ENCODE results near the gene ALDOB.

Gene ALDOB

GRCh38 chr9:101438523-101438922 is 2.9 kb upstream of the ALDOB start:
- H3K9me3 Mint-ChIP-seq = no peaks in the 10 kb centered on the region
- TF ChIP-seq CTCF (IDR thresholded peaks at IDR 0.05; ENCODE audit: unreplicated experiment in 3 of 3) = no peak

GRCh38 chr9:101437806-101438232 is 2.2 kb upstream of the ALDOB start:
- H3K36me3 Mint-ChIP-seq (ENCODE audit: low read depth) = no peaks in the 10 kb centered on the region
- no peaks in the 10 kb centered on the region for H3K9me3 Mint-ChIP-seq
- H3K27me3 Mint-ChIP-seq (ENCODE audit: low read depth) = no peaks in the 10 kb centered on the region
- no peak overlapping the region for H3K27ac Mint-ChIP-seq
- peaks cover under 1% of the 10 kb centered on the region for H3K4me1 Mint-ChIP-seq
- no peak for TF ChIP-seq CTCF (IDR thresholded peaks at IDR 0.05; ENCODE audit: unreplicated experiment in 3 of 3)
- no peak overlapping the region for H3K4me3 Mint-ChIP-seq

More at GRCh38 chr9:101438523-101438922, 2.9 kb upstream of the ALDOB start:
- Mint-ChIP-seq H3K27ac (no peak overlapping the region), H3K4me1 (peaks cover 7% of the 10 kb centered on the region), H3K36me3 (ENCODE audit: low read depth) (no peaks in the 10 kb centered on the region), H3K27me3 (ENCODE audit: low read depth) (no peaks in the 10 kb centered on the region), H3K4me3 (no peak overlapping the region)

GRCh38 chr9:101434998-101435397 is 576 bp downstream of the ALDOB start:
- TF ChIP-seq CTCF (IDR thresholded peaks at IDR 0.05; ENCODE audit: unreplicated experiment in 3 of 3) = no peak
- no peak overlapping the region for H3K4me3 Mint-ChIP-seq
- no peaks in the 10 kb centered on the region for H3K9me3 Mint-ChIP-seq
- no peaks in the 10 kb centered on the region for H3K4me1 Mint-ChIP-seq
- no peaks in the 10 kb centered on the region for H3K36me3 Mint-ChIP-seq (ENCODE audit: low read depth)
- H3K27me3 Mint-ChIP-seq (ENCODE audit: low read depth) = peaks cover 3% of the 10 kb centered on the region
- no peak overlapping the region for H3K27ac Mint-ChIP-seq

- Mint-ChIP-seq H3K9me3 (no peaks in the 10 kb centered on the region), H3K4me3 (no peak overlapping the region), H3K4me1 (no peaks in the 10 kb centered on the region), H3K36me3 (ENCODE audit: low read depth) (no peaks in the 10 kb centered on the region), H3K27me3 (ENCODE audit: low read depth) (peaks cover 3% of the 10 kb centered on the region), H3K27ac (peak overlapping the region in 1 of 3 experiments; percentile 64)
- no peak for TF ChIP-seq CTCF (IDR thresholded peaks at IDR 0.05; ENCODE audit: unreplicated experiment in 3 of 3)
These were observed 2.3 kb downstream of the ALDOB start for GRCh38 chr9:101433229-101433628.

- H3K36me3 Mint-ChIP-seq (ENCODE audit: low read depth) = no peaks in the 10 kb centered on the region
- no peak overlapping the region for H3K4me3 Mint-ChIP-seq
- no peaks in the 10 kb centered on the region for H3K4me1 Mint-ChIP-seq
- H3K9me3 Mint-ChIP-seq = no peaks in the 10 kb centered on the region
- no peak for TF ChIP-seq CTCF (IDR thresholded peaks at IDR 0.05; ENCODE audit: unreplicated experiment in 3 of 3)
- peak overlapping the region in 1 of 3 experiments; percentile 64 for H3K27ac Mint-ChIP-seq
- H3K27me3 Mint-ChIP-seq (ENCODE audit: low read depth) = peaks cover 3% of the 10 kb centered on the region
These were observed 2.8 kb downstream of the ALDOB start for GRCh38 chr9:101432740-101433139.

GRCh38 chr9:101432171-101432570 is 3.4 kb downstream of the ALDOB start:
- Mint-ChIP-seq H3K36me3 (ENCODE audit: low read depth) (no peaks in the 10 kb centered on the region), H3K27me3 (ENCODE audit: low read depth) (peaks cover 3% of the 10 kb centered on the region)
- no peak for TF ChIP-seq CTCF (IDR thresholded peaks at IDR 0.05; ENCODE audit: unreplicated experiment in 3 of 3)

More at GRCh38 chr9:101432171-101432570, 3.4 kb downstream of the ALDOB start:
- Mint-ChIP-seq H3K4me3 (no peak overlapping the region), H3K27ac (no peak overlapping the region), H3K9me3 (no peaks in the 10 kb centered on the region), H3K4me1 (no peaks in the 10 kb centered on the region)
